HG03095 (cell line): ENCODE data around the gene HPD.

Source experiments
- ATAC-seq: cut with Tn5 transposase; IDR thresholded peaks from one replicate; pipeline ENCODE4 v1.9.1; 2021; ENCODE audit warnings: moderate library complexity; ENCODE audit not compliant: unreplicated experiment

The HPD gene

GRCh38 chr12:121828826-121829225 lies 29.8 kb downstream of the HPD start:
- ATAC-seq: no peak

GRCh38 chr12:121828306-121828705 lies 30.4 kb downstream of the HPD start:
- ATAC-seq: no peak

- ATAC-seq: no peak
Measured at GRCh38 chr12:121827351-121828099, 31.1 kb downstream of the HPD start.

- no peak for ATAC-seq
Measured at GRCh38 chr12:121826318-121827150, 32.1 kb downstream of the HPD start.

- no peak for ATAC-seq
Measured at GRCh38 chr12:121825041-121825523, 33.6 kb downstream of the HPD start.

- no peak for ATAC-seq
Measured at GRCh38 chr12:121823727-121824115, 34.9 kb downstream of the HPD start.

GRCh38 chr12:121823101-121823726 lies 35.4 kb downstream of the HPD start:
- ATAC-seq: no peak

GRCh38 chr12:121822393-121823100 lies 36.1 kb downstream of the HPD start:
- no peak for ATAC-seq

GRCh38 chr12:121820056-121820455 lies 38.6 kb downstream of the HPD start:
- no peak for ATAC-seq

GRCh38 chr12:121819212-121819949 lies 39.3 kb downstream of the HPD start:
- no peak for ATAC-seq

GRCh38 chr12:121817648-121818043 lies 41.0 kb downstream of the HPD start:
- ATAC-seq: no peak

- ATAC-seq: no peak
Measured at GRCh38 chr12:121816925-121817647, 41.6 kb downstream of the HPD start.

- ATAC-seq: no peak
Measured at GRCh38 chr12:121815263-121815662, 43.4 kb downstream of the HPD start.

GRCh38 chr12:121814429-121815119 lies 44.1 kb downstream of the HPD start:
- ATAC-seq: no peak

GRCh38 chr12:121813951-121814350 lies 44.7 kb downstream of the HPD start:
- no peak for ATAC-seq

GRCh38 chr12:121812921-121813896 lies 45.5 kb downstream of the HPD start:
- ATAC-seq: no peak

GRCh38 chr12:121812320-121812871 lies 46.3 kb downstream of the HPD start:
- ATAC-seq: no peak
